Measurements from ENCODE around the gene XRCC4. TPM values are rescaled to one million over a fixed set of nuclear protein-coding genes. Genes with fewer than 3 reads are reported as not detected.
A peak's percentile ranks its signal among the peaks of the same experiment; 100 is the strongest.

Gene XRCC4
- 8.5 TPM for polyA plus RNA-seq
- long read RNA-seq, donor 1, partial matches to known transcripts, result 0 of 1 reads
- long read RNA-seq, donor 1, other reads (novel, unspliced or antisense), result 0 of 1 reads
- long read RNA-seq, donor 2, partial matches to known transcripts, result 0 of 5 reads
- long read RNA-seq, donor 2, other reads (novel, unspliced or antisense), result 0 of 5 reads
- long read RNA-seq, donor 3, transcript XRCC4-202 (8 exons, 1,579 nt), result major isoform, 8 of 15 reads
- long read RNA-seq, donor 3, partial matches to known transcripts, result 7 of 15 reads
- long read RNA-seq, donor 3, other reads (novel, unspliced or antisense), result 0 of 15 reads
- long read RNA-seq, donor 4, result 0 reads
- long read RNA-seq, donor 5, result 0 reads
- long read RNA-seq, donor 6, transcript XRCC4-203 (8 exons, 1,530 nt), result major isoform, 5 of 8 reads
- long read RNA-seq, donor 6, partial matches to known transcripts, result 0 of 8 reads
- long read RNA-seq, donor 6, other reads (novel, unspliced or antisense), result 0 of 8 reads
- long read RNA-seq, donor 7, partial matches to known transcripts, result 0 of 4 reads
- long read RNA-seq, donor 7, other reads (novel, unspliced or antisense), result 0 of 4 reads
- long read RNA-seq, donor 8, partial matches to known transcripts, result 0 of 4 reads
- long read RNA-seq, donor 8, other reads (novel, unspliced or antisense), result 0 of 4 reads
- long read RNA-seq, donor 9, partial matches to known transcripts, result 0 of 1 reads
- long read RNA-seq, donor 9, other reads (novel, unspliced or antisense), result 0 of 1 reads
- long read RNA-seq, donor 10, partial matches to known transcripts, result 0 of 5 reads
- long read RNA-seq, donor 10, other reads (novel, unspliced or antisense), result 0 of 5 reads
- long read RNA-seq, donor 11, partial matches to known transcripts, result 0 of 2 reads
- long read RNA-seq, donor 11, other reads (novel, unspliced or antisense), result 0 of 2 reads

- DNase-seq, result peak; percentile 98 to 99
- Histone ChIP-seq H3K27me3 (ENCODE audit: control insufficient read depth, insufficient read depth, low read length) (no peaks in the 10 kb centered on the region), H3K36me3 (ENCODE audit: control insufficient read depth, insufficient read depth, low read length) (peaks cover 2% of the 10 kb centered on the region), H3K4me1 (ENCODE audit: control insufficient read depth, insufficient read depth, low read length) (peaks cover 2% of the 10 kb centered on the region), H3K27ac (ENCODE audit: low read length) (peak within 1 kb of the TSS; percentile 91), H3K9me3 (ENCODE audit: control insufficient read depth, low read depth, low read length) (no peaks in the 10 kb centered on the region), H3K4me3 (ENCODE audit: low read length) (peak within 1 kb of the TSS; percentile 93)
- WGBS (ENCODE audit: insufficient coverage, low lambda C conversion rate), result no CpG with 5 or more reads among the region's 44 CpGs
Observed at GRCh38 chr5:83076742-83077661, at the start of gene XRCC4, which contains the start of gene TMEM167A. XRCC4 (plus strand) TSS chr5:83077547; CDS start chr5:83104920, 27,373 bp downstream. TMEM167A (minus strand) TSS chr5:83077394; CDS start chr5:83077323, 71 bp downstream.

- no peaks in the 10 kb centered on the region for H3K4me1 ChIP-seq (ENCODE audit: control insufficient read depth, insufficient read depth, low read length)
- no peak for DNase-seq
- no peak overlapping the region for H3K4me3 ChIP-seq (ENCODE audit: low read length)
- H3K36me3 ChIP-seq (ENCODE audit: control insufficient read depth, insufficient read depth, low read length), result no peaks in the 10 kb centered on the region
- no peaks in the 10 kb centered on the region for H3K27me3 ChIP-seq (ENCODE audit: control insufficient read depth, insufficient read depth, low read length)
- no peak overlapping the region for H3K27ac ChIP-seq (ENCODE audit: low read length)
- WGBS (ENCODE audit: insufficient coverage, low lambda C conversion rate), result no CpG with 5 or more reads among the region's 2 CpGs
- H3K9me3 ChIP-seq (ENCODE audit: control insufficient read depth, low read depth, low read length), result no peaks in the 10 kb centered on the region
Observed at GRCh38 chr5:83029912-83030311, 47.4 kb upstream of the XRCC4 start.

GRCh38 chr5:83031381-83031780 is 46.0 kb upstream of the XRCC4 start:
- H3K4me3 ChIP-seq (ENCODE audit: low read length), result no peak overlapping the region
- no peaks in the 10 kb centered on the region for H3K4me1 ChIP-seq (ENCODE audit: control insufficient read depth, insufficient read depth, low read length)
- H3K9me3 ChIP-seq (ENCODE audit: control insufficient read depth, low read depth, low read length), result no peaks in the 10 kb centered on the region
- DNase-seq, result no peak
- H3K27ac ChIP-seq (ENCODE audit: low read length), result no peak overlapping the region
- no CpG with 5 or more reads among the region's 1 CpG for WGBS (ENCODE audit: insufficient coverage, low lambda C conversion rate)
- no peaks in the 10 kb centered on the region for H3K27me3 ChIP-seq (ENCODE audit: control insufficient read depth, insufficient read depth, low read length)
- H3K36me3 ChIP-seq (ENCODE audit: control insufficient read depth, insufficient read depth, low read length), result no peaks in the 10 kb centered on the region

GRCh38 chr5:83034036-83034435 is 43.3 kb upstream of the XRCC4 start:
- Histone ChIP-seq H3K4me1 (ENCODE audit: control insufficient read depth, insufficient read depth, low read length) (no peaks in the 10 kb centered on the region), H3K9me3 (ENCODE audit: control insufficient read depth, low read depth, low read length) (no peaks in the 10 kb centered on the region), H3K27ac (ENCODE audit: low read length) (no peak overlapping the region), H3K4me3 (ENCODE audit: low read length) (no peak overlapping the region), H3K36me3 (ENCODE audit: control insufficient read depth, insufficient read depth, low read length) (no peaks in the 10 kb centered on the region), H3K27me3 (ENCODE audit: control insufficient read depth, insufficient read depth, low read length) (no peaks in the 10 kb centered on the region)
- no peak for DNase-seq
- WGBS (ENCODE audit: insufficient coverage, low lambda C conversion rate), result no CpG with 5 or more reads among the region's 3 CpGs

- no peak for DNase-seq
- Histone ChIP-seq H3K27ac (ENCODE audit: low read length) (no peak overlapping the region), H3K4me1 (ENCODE audit: control insufficient read depth, insufficient read depth, low read length) (no peaks in the 10 kb centered on the region), H3K9me3 (ENCODE audit: control insufficient read depth, low read depth, low read length) (no peaks in the 10 kb centered on the region), H3K4me3 (ENCODE audit: low read length) (no peak overlapping the region), H3K36me3 (ENCODE audit: control insufficient read depth, insufficient read depth, low read length) (no peaks in the 10 kb centered on the region), H3K27me3 (ENCODE audit: control insufficient read depth, insufficient read depth, low read length) (no peaks in the 10 kb centered on the region)
- WGBS (ENCODE audit: insufficient coverage, low lambda C conversion rate), result no CpG with 5 or more reads among the region's 4 CpGs
Observed at GRCh38 chr5:83034528-83035207, 42.7 kb upstream of the XRCC4 start.

GRCh38 chr5:83035373-83036100 is 41.8 kb upstream of the XRCC4 start:
- 100% methylated on average over 2 of the region's 5 CpGs for WGBS (ENCODE audit: insufficient coverage, low lambda C conversion rate)
- Histone ChIP-seq H3K27me3 (ENCODE audit: control insufficient read depth, insufficient read depth, low read length) (no peaks in the 10 kb centered on the region), H3K36me3 (ENCODE audit: control insufficient read depth, insufficient read depth, low read length) (no peaks in the 10 kb centered on the region), H3K27ac (ENCODE audit: low read length) (no peak overlapping the region), H3K4me3 (ENCODE audit: low read length) (no peak overlapping the region), H3K4me1 (ENCODE audit: control insufficient read depth, insufficient read depth, low read length) (no peaks in the 10 kb centered on the region), H3K9me3 (ENCODE audit: control insufficient read depth, low read depth, low read length) (no peaks in the 10 kb centered on the region)
- peak in 1 of 2 donors; percentile 25 for DNase-seq

- no peak for DNase-seq
- no peaks in the 10 kb centered on the region for H3K36me3 ChIP-seq (ENCODE audit: control insufficient read depth, insufficient read depth, low read length)
- no peaks in the 10 kb centered on the region for H3K4me1 ChIP-seq (ENCODE audit: control insufficient read depth, insufficient read depth, low read length)
- no peak overlapping the region for H3K27ac ChIP-seq (ENCODE audit: low read length)
- WGBS (ENCODE audit: insufficient coverage, low lambda C conversion rate), result no CpG with 5 or more reads among the region's 4 CpGs
- no peaks in the 10 kb centered on the region for H3K9me3 ChIP-seq (ENCODE audit: control insufficient read depth, low read depth, low read length)
- H3K27me3 ChIP-seq (ENCODE audit: control insufficient read depth, insufficient read depth, low read length), result no peaks in the 10 kb centered on the region
- no peak overlapping the region for H3K4me3 ChIP-seq (ENCODE audit: low read length)
Observed at GRCh38 chr5:83036991-83037575, 40.3 kb upstream of the XRCC4 start.

GRCh38 chr5:83038924-83039323 is 38.4 kb upstream of the XRCC4 start:
- no peak overlapping the region for H3K27ac ChIP-seq (ENCODE audit: low read length)
- no peaks in the 10 kb centered on the region for H3K36me3 ChIP-seq (ENCODE audit: control insufficient read depth, insufficient read depth, low read length)
- no peaks in the 10 kb centered on the region for H3K9me3 ChIP-seq (ENCODE audit: control insufficient read depth, low read depth, low read length)
- WGBS (ENCODE audit: insufficient coverage, low lambda C conversion rate), result 100% methylated on average over 3 of the region's 3 CpGs
- no peaks in the 10 kb centered on the region for H3K27me3 ChIP-seq (ENCODE audit: control insufficient read depth, insufficient read depth, low read length)
- DNase-seq, result no peak
- H3K4me1 ChIP-seq (ENCODE audit: control insufficient read depth, insufficient read depth, low read length), result no peaks in the 10 kb centered on the region
- H3K4me3 ChIP-seq (ENCODE audit: low read length), result no peak overlapping the region

GRCh38 chr5:83042507-83042906 is 34.8 kb upstream of the XRCC4 start:
- Histone ChIP-seq H3K36me3 (ENCODE audit: control insufficient read depth, insufficient read depth, low read length) (no peaks in the 10 kb centered on the region), H3K27ac (ENCODE audit: low read length) (no peak overlapping the region), H3K4me1 (ENCODE audit: control insufficient read depth, insufficient read depth, low read length) (no peaks in the 10 kb centered on the region), H3K4me3 (ENCODE audit: low read length) (no peak overlapping the region), H3K9me3 (ENCODE audit: control insufficient read depth, low read depth, low read length) (no peaks in the 10 kb centered on the region), H3K27me3 (ENCODE audit: control insufficient read depth, insufficient read depth, low read length) (no peaks in the 10 kb centered on the region)
- DNase-seq, result peak in 1 of 2 donors; percentile 35
- WGBS (ENCODE audit: insufficient coverage, low lambda C conversion rate), result no CpG with 5 or more reads among the region's 3 CpGs

Data from large intestine (tissue), 12 donors.